ENCODE results near the gene PRIMA1.

The PRIMA1 gene

GRCh38 chr14:93794756-93795155, 6.5 kb upstream of the PRIMA1 start:
- no peak for DNase-seq (ENCODE audit: low spot score)

GRCh38 chr14:93793555-93794324, 5.5 kb upstream of the PRIMA1 start:
- no peak for DNase-seq (ENCODE audit: low spot score)

DNA sequence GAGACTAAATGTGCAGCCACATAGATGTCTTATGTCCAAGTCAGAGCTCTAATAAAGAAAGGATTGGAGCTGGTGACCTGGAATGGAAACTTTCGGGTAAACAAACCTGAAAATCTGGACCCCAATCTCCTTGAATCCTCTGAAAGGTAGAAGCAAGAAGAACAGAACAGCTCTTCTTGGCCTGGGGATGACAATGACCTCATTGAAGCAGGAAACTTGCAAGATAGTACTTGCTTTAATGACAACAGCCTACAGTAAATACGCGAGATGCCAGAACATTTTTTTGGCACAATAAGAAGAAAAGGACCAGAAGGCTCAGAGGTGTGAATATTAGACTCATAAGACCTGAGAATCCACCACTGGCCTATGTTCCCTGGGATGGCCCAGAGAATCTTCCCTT, 4.1 kb upstream of the PRIMA1 start:
- no peak for DNase-seq (ENCODE audit: low spot score)

DNA sequence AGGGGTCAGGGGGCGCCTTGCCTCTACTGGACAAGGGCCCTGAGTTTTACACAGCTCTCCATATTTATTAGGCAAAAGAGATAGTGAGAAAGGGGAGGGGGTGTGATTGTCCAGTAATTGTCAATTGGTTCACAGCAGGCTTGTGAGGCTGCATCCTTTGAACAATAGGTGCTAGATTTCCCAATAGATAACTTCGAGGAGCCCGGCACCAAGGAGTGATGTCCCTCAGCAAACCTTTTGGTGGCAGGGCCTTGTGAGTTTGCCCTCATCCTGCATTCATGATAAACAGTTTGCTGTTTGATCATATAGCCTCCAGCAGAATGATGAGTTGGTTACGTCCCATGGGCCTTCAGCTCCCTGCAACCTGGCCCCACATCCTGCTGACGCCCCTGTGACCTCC, 2.7 kb upstream of the PRIMA1 start:
- DNase-seq (ENCODE audit: low spot score): no peak

GRCh38 chr14:93789228-93790130, 1.2 kb upstream of the PRIMA1 start:
- DNase-seq (ENCODE audit: low spot score): no peak

- DNase-seq (ENCODE audit: low spot score): peak; percentile 78
These were observed 400 bp upstream of the PRIMA1 start for GRCh38 chr14:93788543-93789227.

- DNase-seq (ENCODE audit: low spot score): no peak
These were observed 606 bp downstream of the PRIMA1 start for GRCh38 chr14:93787465-93788292.

GRCh38 chr14:93785423-93785822, 2.9 kb downstream of the PRIMA1 start:
- no peak for DNase-seq (ENCODE audit: low spot score)

DNA sequence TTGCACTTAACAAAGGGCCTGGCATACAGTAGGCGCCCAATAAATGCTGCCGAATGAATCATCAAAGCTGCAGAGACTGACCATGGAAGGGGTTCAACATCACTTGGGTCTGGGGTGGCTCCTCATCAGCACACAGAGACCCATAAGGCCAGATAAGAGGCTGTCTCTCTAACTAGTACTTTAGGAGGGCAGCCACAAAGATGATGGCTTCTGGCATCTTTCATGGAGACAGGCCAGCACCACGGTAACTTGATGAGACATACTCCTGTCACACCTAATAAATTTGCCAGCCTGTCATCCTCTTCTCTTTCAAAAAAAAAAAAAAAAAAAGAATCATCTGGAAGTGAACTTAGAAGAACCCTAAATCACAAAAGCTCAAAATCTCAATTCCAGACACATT, 3.4 kb downstream of the PRIMA1 start:
- DNase-seq (ENCODE audit: low spot score): no peak

- DNase-seq (ENCODE audit: low spot score): no peak
These were observed 7.4 kb downstream of the PRIMA1 start for GRCh38 chr14:93780813-93781400.

DNA sequence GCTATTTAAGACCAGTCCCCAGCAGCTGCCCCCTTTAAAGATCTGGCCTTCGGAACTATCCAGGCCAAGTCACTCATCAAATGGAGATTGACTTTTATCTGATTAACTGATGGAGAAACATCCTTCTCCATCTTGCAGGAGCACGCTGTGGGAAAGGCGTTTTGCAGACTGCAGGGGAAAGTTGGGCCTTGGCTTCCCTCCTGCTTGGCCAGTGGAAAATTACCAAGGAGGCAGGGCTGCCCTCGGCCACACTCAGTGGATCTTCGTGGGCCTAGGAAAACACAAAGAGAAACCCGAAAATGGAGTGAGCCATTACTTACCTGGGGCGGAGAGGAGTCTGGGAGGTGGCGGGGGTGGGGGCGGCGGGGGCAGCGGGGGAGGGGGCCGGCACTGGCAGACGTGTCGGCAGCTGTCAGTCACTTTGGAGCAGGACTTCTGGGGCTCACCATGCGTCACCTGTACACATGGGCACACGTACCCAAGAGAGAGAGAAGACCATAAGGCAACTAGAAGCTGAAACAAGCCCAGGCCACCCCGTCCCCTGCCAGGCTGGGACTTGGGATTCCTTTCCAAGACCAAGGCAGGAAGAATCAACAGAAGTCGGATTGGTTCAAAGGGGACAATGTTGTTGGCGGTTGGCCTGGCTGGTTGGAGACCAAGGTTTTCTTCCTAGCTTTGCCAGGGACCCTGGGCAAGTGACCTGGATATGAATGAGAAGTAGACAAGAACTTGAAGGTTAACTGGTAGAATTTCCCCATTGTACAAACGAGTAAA, 9.2 kb downstream of the PRIMA1 start:
- DNase-seq (ENCODE audit: low spot score): no peak

DNA sequence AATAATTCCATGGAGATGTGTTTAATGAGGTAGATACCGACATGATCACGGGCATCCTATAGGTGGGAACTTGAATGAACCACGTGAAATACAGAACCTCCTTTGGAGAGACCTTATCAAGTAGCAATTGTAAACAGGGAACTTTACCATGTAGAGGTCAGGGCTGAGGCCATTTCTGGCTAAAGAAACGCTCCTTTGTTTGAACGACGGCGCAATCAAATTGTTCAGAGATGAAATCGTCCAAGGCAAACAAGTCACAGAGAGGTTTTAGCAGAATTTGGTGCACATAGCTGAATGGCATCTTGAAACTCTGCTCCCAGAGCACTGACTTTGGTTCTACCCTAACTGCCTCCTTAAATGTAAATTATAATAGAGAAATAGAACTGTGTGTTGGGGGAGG, 9.8 kb downstream of the PRIMA1 start:
- DNase-seq (ENCODE audit: low spot score): peak; percentile 64

DNA sequence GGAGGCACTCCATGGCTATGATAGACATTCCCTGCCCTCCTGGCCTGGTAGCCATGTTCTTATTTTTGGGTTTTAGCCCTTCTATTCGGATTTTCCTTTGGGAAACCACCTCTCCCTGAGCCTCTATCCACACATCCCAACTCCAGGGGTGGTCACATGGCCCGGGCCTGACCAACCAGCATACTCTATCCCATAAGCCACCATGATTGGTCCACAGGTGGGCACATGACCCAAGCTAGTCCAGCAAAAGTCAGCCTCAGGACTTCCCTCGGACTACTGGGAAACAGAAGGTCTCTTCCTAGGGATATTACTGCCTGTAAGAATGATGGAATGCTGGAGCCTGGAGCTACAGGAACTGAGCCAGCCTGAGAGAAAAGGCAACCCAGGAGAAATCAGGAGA, 12.5 kb downstream of the PRIMA1 start:
- no peak for DNase-seq (ENCODE audit: low spot score)

DNA sequence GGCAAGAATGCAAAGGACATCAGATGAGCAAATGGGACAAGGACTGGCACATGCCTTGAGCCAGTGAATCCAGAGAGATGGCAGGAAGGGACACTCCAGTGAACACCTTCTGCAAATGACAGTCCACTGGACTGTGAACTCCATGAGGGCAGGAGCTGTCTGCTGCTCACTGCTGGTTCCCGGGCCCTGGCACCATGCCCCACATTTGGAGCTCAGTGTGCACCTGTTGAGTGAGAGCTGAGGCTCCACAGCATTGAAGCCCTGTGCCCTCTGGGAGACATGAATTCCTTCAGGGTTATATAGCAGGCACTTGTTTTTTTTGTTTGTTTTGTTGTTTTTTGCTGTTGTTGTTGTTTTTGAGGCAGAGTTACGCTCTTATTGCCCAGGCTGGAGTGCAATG, 13.1 kb downstream of the PRIMA1 start:
- no peak for DNase-seq (ENCODE audit: low spot score)

DNA sequence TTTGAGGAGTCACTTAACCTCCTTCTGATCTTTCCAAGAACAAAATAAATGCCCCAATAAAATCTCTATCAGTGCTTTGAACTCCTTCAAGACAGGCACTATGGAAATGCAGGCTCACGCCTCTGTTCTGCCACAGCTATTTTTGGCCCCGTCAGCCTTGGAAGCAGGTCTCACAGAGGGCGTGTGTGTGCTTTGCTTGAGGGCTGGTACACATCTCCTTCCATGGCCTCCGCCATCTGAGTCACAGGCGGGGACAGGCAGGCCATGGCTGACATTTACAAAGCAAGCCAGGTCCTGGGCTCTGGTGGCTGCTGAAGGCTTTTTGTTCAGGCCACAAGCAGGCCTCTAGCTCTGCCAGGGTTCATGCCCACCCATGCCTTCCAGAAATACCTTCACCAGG, 16.0 kb downstream of the PRIMA1 start:
- no peak for DNase-seq (ENCODE audit: low spot score)

GRCh38 chr14:93765970-93766369, 22.3 kb downstream of the PRIMA1 start:
- DNase-seq (ENCODE audit: low spot score): no peak

GRCh38 chr14:93765155-93765554, 23.1 kb downstream of the PRIMA1 start:
- no peak for DNase-seq (ENCODE audit: low spot score)

DNA sequence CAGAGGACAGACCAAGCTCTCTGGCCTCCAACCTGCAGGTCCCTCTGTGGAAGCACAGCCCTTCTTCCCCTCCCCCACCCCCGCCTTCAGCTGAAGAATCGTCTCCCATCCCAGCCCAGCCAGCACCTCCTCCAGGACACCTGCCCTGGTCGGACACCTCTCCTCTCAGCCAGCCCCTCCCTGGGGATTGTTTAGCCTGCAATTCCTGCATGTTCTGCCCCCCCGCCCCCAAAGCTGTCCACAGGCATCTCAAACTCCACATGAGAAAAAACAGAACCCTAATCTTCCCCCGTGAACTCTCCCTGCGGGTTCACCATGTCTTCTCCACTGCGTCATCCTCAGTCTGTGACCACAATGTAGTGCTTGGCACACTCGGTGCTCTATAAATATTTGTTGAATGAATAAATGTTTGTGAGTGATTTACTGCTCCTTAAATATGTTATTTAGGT, 24.1 kb downstream of the PRIMA1 start:
- no peak for DNase-seq (ENCODE audit: low spot score)

- peak; percentile 72 for DNase-seq (ENCODE audit: low spot score)
These were observed 28.5 kb downstream of the PRIMA1 start for GRCh38 chr14:93759719-93760307.

DNA sequence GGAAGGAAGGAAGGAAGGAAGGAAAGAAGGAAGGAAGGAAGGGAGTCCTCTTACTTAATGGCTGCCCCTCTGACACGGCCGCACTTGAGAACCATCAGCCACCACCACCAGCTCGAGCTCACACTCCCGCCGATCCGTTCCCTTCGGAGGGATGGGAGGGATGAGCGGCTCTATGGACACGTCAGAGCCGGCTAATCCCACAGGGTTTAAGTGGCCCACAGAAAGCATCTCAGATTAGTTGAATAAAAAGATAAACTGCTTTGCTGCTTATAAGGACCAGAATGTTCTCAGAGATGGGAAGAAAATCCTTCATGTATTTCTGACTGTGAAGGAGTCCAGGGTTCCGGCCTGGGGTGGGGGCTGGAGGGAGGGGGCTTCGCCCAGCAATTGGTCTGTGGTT, 31.1 kb downstream of the PRIMA1 start:
- no peak for DNase-seq (ENCODE audit: low spot score)

Measured in pons (tissue), 1 donor.